H1 (cell line): ENCODE data around the gene HECTD4. TPM values are rescaled to one million over a fixed set of nuclear protein-coding genes. Genes with fewer than 3 reads are reported as not detected.

Experiments used
- BCL11A ChIP-seq, 2 experiments: IDR thresholded peaks; one replicate each; pipeline ENCODE4 v1.6.1; 2011; ENCODE audit warnings: low read depth in 2 of 2, low read length in 2 of 2, mild to moderate bottlenecking in 2 of 2
- CBX5 ChIP-seq: fragments of 300-800, 300-1000 bp; sonication (generic); IDR thresholded peaks from 2 replicates; pipeline ENCODE4 v1.7.1; 2016; ENCODE audit warnings: antibody characterized with exemption, low read length, low read depth
- CHD7 ChIP-seq: fragments of 300-600 bp; sonication (generic); IDR thresholded peaks from 2 replicates; pipeline ENCODE4 v1.7.1; 2012; ENCODE audit warnings: low read length, moderate library complexity, mild to moderate bottlenecking, inconsistent platforms; ENCODE audit not compliant: insufficient replicate concordance
- EZH2 ChIP-seq: fragments of 200-600 bp; sonication (generic); IDR thresholded peaks from 2 replicates; pipeline ENCODE4 v1.7.1; 2012; ENCODE audit warnings: low read depth, mild to moderate bottlenecking, moderate library complexity, low read length, inconsistent platforms; ENCODE audit not compliant: severe bottlenecking
- GTF2F1 ChIP-seq: IDR thresholded peaks from 2 replicates; pipeline ENCODE4 v1.6.1; 2012; ENCODE audit warnings: low read depth, low read length, improper control_type of control experiment, borderline replicate concordance
- HDAC6 ChIP-seq: IDR thresholded peaks from one replicate; pipeline ENCODE4 v1.7.1; 2012; ENCODE audit warnings: low read depth, mild to moderate bottlenecking, inconsistent platforms, low read length, moderate library complexity
- JUND ChIP-seq: IDR thresholded peaks from 2 replicates; pipeline ENCODE4 v1.6.1; 2011; ENCODE audit warnings: mild to moderate bottlenecking, improper control_type of control experiment, low read length
- KDM5A ChIP-seq: fragments of 200-600 bp; IDR thresholded peaks from 2 replicates; pipeline ENCODE4 v1.7.1; 2012; ENCODE audit warnings: mild to moderate bottlenecking, low read length, inconsistent platforms, mixed read lengths
- NRF1 ChIP-seq: IDR thresholded peaks from 2 replicates; pipeline ENCODE4 v1.6.1; 2011; ENCODE audit warnings: mild to moderate bottlenecking, low read depth, low read length, improper control_type of control experiment
- RFX5 ChIP-seq: IDR thresholded peaks from 2 replicates; pipeline ENCODE4 v1.6.1; 2011; ENCODE audit warnings: low read depth, low read length, improper control_type of control experiment, borderline replicate concordance
- SIRT6 ChIP-seq: IDR thresholded peaks from one replicate; pipeline ENCODE4 v1.7.1; 2012; ENCODE audit warnings: low read length, inconsistent platforms
- polyA plus RNA-seq, 7 experiments: library from polyadenylated mRNA; depleted of rRNA in 3 of 7; stranded (reverse) in 5 of 7; unstranded in 2 of 7; fragments of >200 nt in 5 of 7; fragments of 200-250 nt in 2 of 7; gene quantifications; 1 replicate in 5 of 7; 2 replicates in 1 of 7; 4 replicates in 1 of 7; pipeline versions ENCODE4 v1.2.1 to v1.2.3, GENCODE V29; 2011 to 2013; ENCODE audit warnings: missing spikeins in 2 of 7, mixed read lengths in 2 of 7
- total RNA-seq: library from RNA; stranded (reverse); fragmentation: NEBNext Ultra II Directional; extraction: Animal tissue kit (Norgen Biotek cat#: 25700); gene quantifications from 2 replicates; pipeline ENCODE4 v1.2.1, GENCODE V29; 2021

HECTD4 gene
- total and polyA plus RNA-seq, 2 of the 8 experiments (the other 6 are each of a cell fraction or from before 2014, with no cell fraction given) = 6.5 to 33.7 TPM

- TF ChIP-seq CHD7 (no peak), SIRT6 (no peak), KDM5A (no peak), GTF2F1 (no peak), HDAC6 (no peak), JUND (no peak), RFX5 (no peak), EZH2 (no peak), CBX5 (no peak), BCL11A (IDR thresholded peaks at IDR 0.05; ENCODE audit: low read depth in 2 of 2, low read length in 2 of 2) (no peak), NRF1 (no peak)
Measured at GRCh38 chr12:112116232-112117060, 265.8 kb downstream of the HECTD4 start (continued).
